ENCODE measurements around the gene RAB31.

Gene RAB31

DNA sequence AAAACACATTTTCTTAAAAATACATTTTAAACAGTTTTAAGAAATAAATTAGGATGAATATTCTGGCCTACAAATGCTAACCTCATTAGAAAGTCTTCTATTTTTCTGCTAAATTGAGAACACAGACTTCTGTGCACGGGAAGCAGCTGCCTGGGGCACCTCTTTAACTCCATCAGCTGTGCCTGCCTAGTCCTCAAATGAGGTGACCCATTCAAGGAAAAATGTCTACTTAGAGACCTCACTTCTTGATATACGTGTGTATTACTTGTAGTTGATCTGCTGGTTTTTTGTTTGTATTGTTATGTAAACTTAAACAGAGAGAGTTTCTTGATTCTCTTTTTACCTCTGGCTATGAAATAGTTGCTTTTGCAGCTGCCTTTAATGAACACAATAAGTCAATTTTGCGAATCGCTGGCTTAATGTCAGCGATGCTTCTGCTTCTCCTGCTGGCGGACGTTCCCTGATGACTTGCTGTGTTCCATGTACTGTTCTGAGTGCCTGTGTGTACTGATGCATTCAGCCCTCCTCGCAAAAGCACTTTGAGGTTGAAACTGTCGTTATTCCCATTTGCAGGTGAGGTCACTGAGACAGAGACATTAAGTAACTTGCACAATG is 88.9 kb downstream of the RAB31 start:
- no peak for DNase-seq
- TF ChIP-seq, protein P1, sequence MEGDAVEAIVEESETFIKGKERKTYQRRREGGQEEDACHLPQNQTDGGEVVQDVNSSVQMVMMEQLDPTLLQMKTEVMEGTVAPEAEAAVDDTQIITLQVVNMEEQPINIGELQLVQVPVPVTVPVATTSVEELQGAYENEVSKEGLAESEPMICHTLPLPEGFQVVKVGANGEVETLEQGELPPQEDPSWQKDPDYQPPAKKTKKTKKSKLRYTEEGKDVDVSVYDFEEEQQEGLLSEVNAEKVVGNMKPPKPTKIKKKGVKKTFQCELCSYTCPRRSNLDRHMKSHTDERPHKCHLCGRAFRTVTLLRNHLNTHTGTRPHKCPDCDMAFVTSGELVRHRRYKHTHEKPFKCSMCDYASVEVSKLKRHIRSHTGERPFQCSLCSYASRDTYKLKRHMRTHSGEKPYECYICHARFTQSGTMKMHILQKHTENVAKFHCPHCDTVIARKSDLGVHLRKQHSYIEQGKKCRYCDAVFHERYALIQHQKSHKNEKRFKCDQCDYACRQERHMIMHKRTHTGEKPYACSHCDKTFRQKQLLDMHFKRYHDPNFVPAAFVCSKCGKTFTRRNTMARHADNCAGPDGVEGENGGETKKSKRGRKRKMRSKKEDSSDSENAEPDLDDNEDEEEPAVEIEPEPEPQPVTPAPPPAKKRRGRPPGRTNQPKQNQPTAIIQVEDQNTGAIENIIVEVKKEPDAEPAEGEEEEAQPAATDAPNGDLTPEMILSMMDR (IDR thresholded peaks at IDR 0.05; ENCODE audit: low read depth, low read length, missing control alignments), result peak; percentile 8
- Histone ChIP-seq H3K36me3 (replicated peaks) (peaks cover 14% of the 10 kb centered on the region), H3K27me3 (replicated peaks) (no peaks in the 10 kb centered on the region), H3K4me3 (ENCODE audit: low read depth, low read length) (no peak overlapping the region), H3K27ac (no peak overlapping the region)
- in situ Hi-C loops (cut with HindIII; ENCODE audit: low pct_ligation_motif_present, low sequenced_read_pairs), result no loop called here

GRCh38 chr18:9802175-9803062 is 94.3 kb downstream of the RAB31 start:
- in situ Hi-C loops (cut with HindIII; ENCODE audit: low pct_ligation_motif_present, low sequenced_read_pairs), result no loop called here
- H3K36me3 ChIP-seq (replicated peaks), result no peaks in the 10 kb centered on the region
- peak overlapping the region; percentile 2 for H3K27ac ChIP-seq
- TF ChIP-seq, protein P1 (IDR thresholded peaks at IDR 0.05; ENCODE audit: low read depth, low read length, missing control alignments), result no peak
- no peak for DNase-seq
- H3K4me3 ChIP-seq (ENCODE audit: low read depth, low read length), result no peak overlapping the region
- no peaks in the 10 kb centered on the region for H3K27me3 ChIP-seq (replicated peaks)

- H3K27ac ChIP-seq, result peak overlapping the region; percentile 6
- TF ChIP-seq, protein P1 (IDR thresholded peaks at IDR 0.05; ENCODE audit: low read depth, low read length, missing control alignments), result no peak
- in situ Hi-C loops (cut with HindIII; ENCODE audit: low pct_ligation_motif_present, low sequenced_read_pairs), result no loop called here
- peak; percentile 28 for DNase-seq
- H3K4me3 ChIP-seq (ENCODE audit: low read depth, low read length), result no peak overlapping the region
- H3K36me3 ChIP-seq (replicated peaks), result no peaks in the 10 kb centered on the region
- H3K27me3 ChIP-seq (replicated peaks), result no peaks in the 10 kb centered on the region
Observed at GRCh38 chr18:9803063-9803697, 95.1 kb downstream of the RAB31 start.

DNA sequence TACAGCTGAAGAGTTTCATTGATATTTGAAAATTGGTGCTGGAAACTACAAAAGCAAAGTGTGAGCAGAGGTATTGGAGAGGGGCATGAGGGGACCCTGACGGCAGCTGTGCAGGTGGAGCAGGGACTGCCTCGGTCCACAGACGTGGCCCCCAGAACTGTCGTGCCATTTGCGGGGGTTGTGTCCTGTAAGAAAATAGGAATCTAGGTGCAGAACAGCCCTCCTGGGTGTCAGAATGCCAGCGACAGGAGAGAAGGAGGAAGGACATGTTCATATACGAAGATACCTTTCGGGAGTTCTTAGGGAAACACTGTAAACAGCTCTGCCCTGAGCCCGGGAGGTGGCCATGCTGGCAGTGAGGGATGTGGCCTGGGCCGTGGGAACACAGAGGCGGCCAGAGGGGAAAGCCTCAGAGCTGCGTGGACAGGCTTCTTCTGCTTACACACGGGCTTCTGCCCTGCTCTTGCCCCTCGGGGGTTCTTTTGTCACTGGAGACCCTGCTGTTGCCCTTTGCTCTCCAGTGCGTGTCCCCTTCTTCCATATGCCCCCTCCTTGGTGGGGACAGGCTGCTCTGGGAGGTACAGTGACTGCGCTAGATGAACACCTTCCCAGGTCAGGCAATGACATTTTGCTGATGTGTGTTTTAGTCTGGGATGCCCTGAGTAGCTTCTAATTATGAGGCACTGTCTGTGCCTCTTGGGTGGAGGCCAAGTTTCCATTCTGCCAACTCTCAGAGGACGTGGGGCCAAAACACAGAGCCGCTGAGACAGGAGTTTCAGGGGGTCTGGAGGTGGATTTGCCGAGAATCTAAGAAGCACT is 95.8 kb downstream of the RAB31 start:
- Histone ChIP-seq H3K36me3 (replicated peaks) (no peaks in the 10 kb centered on the region), H3K4me3 (ENCODE audit: low read depth, low read length) (no peak overlapping the region), H3K27ac (peak overlapping the region; percentile 6), H3K27me3 (replicated peaks) (no peaks in the 10 kb centered on the region)
- in situ Hi-C loops (cut with HindIII; ENCODE audit: low pct_ligation_motif_present, low sequenced_read_pairs), result no loop called here
- DNase-seq, result no peak
- TF ChIP-seq, protein P1 (IDR thresholded peaks at IDR 0.05; ENCODE audit: low read depth, low read length, missing control alignments), result no peak

DNA sequence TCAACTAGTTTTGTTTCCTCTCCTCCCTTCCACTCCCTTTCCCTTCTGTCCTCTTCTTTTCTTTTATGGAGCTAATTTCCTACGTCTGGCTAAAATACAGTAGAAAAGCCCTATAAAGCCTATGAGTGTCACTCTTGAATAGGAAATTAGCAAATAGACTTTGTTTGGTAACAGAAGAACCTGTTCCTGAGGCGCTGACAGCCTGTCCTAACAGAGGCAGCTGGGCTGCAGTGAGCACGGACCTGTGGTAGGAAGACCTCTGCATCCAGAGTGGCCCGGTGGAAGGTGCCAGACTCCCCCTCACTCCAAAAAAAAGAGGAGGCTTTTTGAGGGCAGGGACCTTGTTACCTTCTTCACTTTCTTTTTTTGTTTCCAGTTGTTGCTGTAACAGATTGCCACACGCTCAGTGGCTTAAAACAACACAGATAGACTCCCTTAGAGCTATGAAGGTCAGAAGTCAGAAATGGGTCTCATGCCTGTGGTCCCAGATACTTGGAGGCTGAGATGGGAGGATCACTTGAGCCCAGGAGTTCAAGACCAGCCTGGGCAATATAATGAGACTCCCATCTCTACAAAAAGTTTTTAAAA is 96.5 kb downstream of the RAB31 start:
- H3K4me3 ChIP-seq (ENCODE audit: low read depth, low read length), result no peak overlapping the region
- in situ Hi-C loops (cut with HindIII; ENCODE audit: low pct_ligation_motif_present, low sequenced_read_pairs), result no loop called here
- no peak overlapping the region for H3K27ac ChIP-seq
- TF ChIP-seq, protein P1 (IDR thresholded peaks at IDR 0.05; ENCODE audit: low read depth, low read length, missing control alignments), result no peak
- DNase-seq, result no peak
- H3K27me3 ChIP-seq (replicated peaks), result no peaks in the 10 kb centered on the region
- no peaks in the 10 kb centered on the region for H3K36me3 ChIP-seq (replicated peaks)
